ENCODE results near the gene ARHGAP22.

GRCh38 chr10:48472501-48473069 is 132.3 kb downstream of the ARHGAP22 start:
- TF ChIP-seq CTCF (IDR thresholded peaks at IDR 0.05) (no peak), POLR2A (IDR thresholded peaks at IDR 0.05) (no peak)

Measured in heart left ventricle (tissue), 13 donors.